Measurements from ENCODE around the gene MEST.

DNA sequence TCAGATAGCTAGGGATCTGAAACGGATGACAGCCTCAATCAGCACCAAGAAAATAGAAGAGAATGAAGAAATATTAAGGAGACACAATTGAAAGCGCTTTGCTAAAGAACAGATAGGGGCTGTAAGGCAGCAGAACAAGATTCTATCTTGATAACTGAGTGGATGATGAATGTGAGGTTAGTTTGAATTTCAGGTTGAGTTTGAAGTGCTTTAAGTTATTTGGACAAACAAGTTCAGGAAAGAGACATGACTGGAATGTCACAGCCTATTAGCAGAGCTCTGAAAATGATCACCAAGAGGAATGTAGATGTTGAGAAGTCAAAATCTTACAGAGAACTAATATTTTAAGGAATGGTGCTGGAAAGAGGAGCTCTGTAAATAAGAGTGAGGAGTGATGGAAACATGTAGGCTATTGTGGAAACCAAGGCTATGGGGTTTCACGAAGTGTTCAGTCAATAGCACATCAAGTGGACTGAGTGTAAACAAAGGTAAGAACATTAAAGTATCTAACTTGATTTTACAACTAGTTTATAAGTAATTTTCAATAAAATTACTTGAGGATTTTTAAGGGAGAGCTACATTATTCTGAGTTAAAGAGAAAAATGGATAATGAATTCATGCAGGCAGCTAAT lies 61.6 kb downstream of the MEST start:
- no peak for TF ChIP-seq POLR2A (IDR thresholded peaks at IDR 0.05)
- TF ChIP-seq, protein P1, sequence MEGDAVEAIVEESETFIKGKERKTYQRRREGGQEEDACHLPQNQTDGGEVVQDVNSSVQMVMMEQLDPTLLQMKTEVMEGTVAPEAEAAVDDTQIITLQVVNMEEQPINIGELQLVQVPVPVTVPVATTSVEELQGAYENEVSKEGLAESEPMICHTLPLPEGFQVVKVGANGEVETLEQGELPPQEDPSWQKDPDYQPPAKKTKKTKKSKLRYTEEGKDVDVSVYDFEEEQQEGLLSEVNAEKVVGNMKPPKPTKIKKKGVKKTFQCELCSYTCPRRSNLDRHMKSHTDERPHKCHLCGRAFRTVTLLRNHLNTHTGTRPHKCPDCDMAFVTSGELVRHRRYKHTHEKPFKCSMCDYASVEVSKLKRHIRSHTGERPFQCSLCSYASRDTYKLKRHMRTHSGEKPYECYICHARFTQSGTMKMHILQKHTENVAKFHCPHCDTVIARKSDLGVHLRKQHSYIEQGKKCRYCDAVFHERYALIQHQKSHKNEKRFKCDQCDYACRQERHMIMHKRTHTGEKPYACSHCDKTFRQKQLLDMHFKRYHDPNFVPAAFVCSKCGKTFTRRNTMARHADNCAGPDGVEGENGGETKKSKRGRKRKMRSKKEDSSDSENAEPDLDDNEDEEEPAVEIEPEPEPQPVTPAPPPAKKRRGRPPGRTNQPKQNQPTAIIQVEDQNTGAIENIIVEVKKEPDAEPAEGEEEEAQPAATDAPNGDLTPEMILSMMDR (IDR thresholded peaks at IDR 0.05) = no peak
